H1 (cell line): ENCODE results near the gene TTC23. TPM values are rescaled to one million over a fixed set of nuclear protein-coding genes. Genes with fewer than 3 reads are reported as not detected.

Experiments
- CTCF ChIA-PET: fragments of 300-600 bp; sonication (Branson Sonifier 250); formaldehyde crosslinking; loops from one replicate; lab custom pipeline; 2021; ENCODE audit not compliant: partially characterized antibody; lab: Charles Lee
- POLR2A ChIA-PET: fragments of 300-600 bp; sonication (Branson Sonifier 250); formaldehyde crosslinking; loops from one replicate; lab custom pipeline; 2021; ENCODE audit warnings: inconsistent platforms; ENCODE audit not compliant: partially characterized antibody; lab: Charles Lee
- DNase-seq, 2 experiments: peaks; one replicate each; pipeline versions ENCODE4 v3.0.0 to v3.0.0-alpha.2; 2010 to 2022; ENCODE audit warnings: low spot score in 2 of 2, low read depth in 1 of 2, mixed read lengths in 1 of 2
- FAIRE-seq: peaks from 2 replicates; lab custom pipeline; 2011; peaks lifted over from hg19 to GRCh38; lab: Jason Lieb, UNC
- H2AFZ ChIP-seq: 2 replicates; pipeline ENCODE4 v1.8.1; 2012; ENCODE audit warnings: low read length, inconsistent platforms
- H2AK5ac ChIP-seq: 2 replicates; pipeline ENCODE4 v1.6.1; 2013; ENCODE audit warnings: low read depth, low read length
- H2BK120ac ChIP-seq: replicated peaks from 2 replicates; pipeline ENCODE3; 2013; ENCODE audit warnings: low read depth, low read length, inconsistent platforms
- H2BK12ac ChIP-seq: 2 replicates; pipeline ENCODE4 v1.6.1; 2013; ENCODE audit warnings: low read depth, low read length
- H2BK15ac ChIP-seq: 2 replicates; pipeline ENCODE4 v1.6.1; 2013; ENCODE audit warnings: low read length
- H2BK20ac ChIP-seq: 2 replicates; pipeline ENCODE4 v1.6.1; 2013; ENCODE audit warnings: low read length
- H2BK5ac ChIP-seq: 2 replicates; pipeline ENCODE4 v1.6.1; 2013; ENCODE audit warnings: low read depth, low read length
- H3K14ac ChIP-seq: 2 replicates; pipeline ENCODE4 v1.6.1; 2013; ENCODE audit warnings: inconsistent platforms; ENCODE audit not compliant: insufficient read length
- H3K18ac ChIP-seq: 2 replicates; pipeline ENCODE4 v1.6.1; 2013; ENCODE audit warnings: low read length; ENCODE audit errors: extremely low read depth
- H3K23ac ChIP-seq: 2 replicates; pipeline ENCODE4 v1.6.1; 2013; ENCODE audit warnings: inconsistent platforms; ENCODE audit not compliant: insufficient read length
- H3K23me2 ChIP-seq: 2 replicates; pipeline ENCODE4 v1.6.1; 2013; ENCODE audit warnings: low read depth, low read length
- H3K27ac ChIP-seq: 2 replicates; pipeline ENCODE4 v1.6.1; 2011; ENCODE audit warnings: low read depth, low read length, inconsistent platforms
- H3K27me3 ChIP-seq, 4 experiments: replicated peaks in 1 of 4; 1 replicate in 1 of 4; 2 replicates in 3 of 4; pipeline versions ENCODE4 v1.6.1 to v1.8.1; 2011 to 2013; ENCODE audit warnings: low read length in 3 of 4, mild to moderate bottlenecking in 3 of 4, inconsistent platforms in 2 of 4, mixed read lengths in 2 of 4, moderate library complexity in 1 of 4; ENCODE audit not compliant: control insufficient read depth in 3 of 4, insufficient read depth in 3 of 4; ENCODE audit errors: extremely low read depth in 1 of 4
- H3K36me3 ChIP-seq, 4 experiments: 2 replicates each; pipeline versions ENCODE4 v1.6.1 to v1.8.1; 2011 to 2013; ENCODE audit warnings: mild to moderate bottlenecking in 4 of 4, low read length in 3 of 4, moderate library complexity in 2 of 4, control low read depth in 1 of 4, inconsistent platforms in 1 of 4; ENCODE audit not compliant: insufficient read depth in 4 of 4, control insufficient read depth in 2 of 4
- H3K4ac ChIP-seq: replicated peaks from 2 replicates; pipeline ENCODE3; 2013; ENCODE audit warnings: low read length, low read depth, mixed read lengths, inconsistent platforms; ENCODE audit not compliant: insufficient read length
- H3K4me1 ChIP-seq, 4 experiments: replicated peaks in 1 of 4; 1 replicate in 1 of 4; 2 replicates in 3 of 4; pipeline versions ENCODE4 v1.6.1 to v1.8.1; 2011 to 2013; ENCODE audit warnings: low read length in 3 of 4, inconsistent platforms in 2 of 4, mixed read lengths in 1 of 4; ENCODE audit not compliant: insufficient read depth in 4 of 4, control insufficient read depth in 3 of 4
- H3K4me2 ChIP-seq, 2 experiments: 2 replicates each; pipeline versions ENCODE4 v1.6.1 to v1.8.1; 2011 to 2013; ENCODE audit warnings: low read depth in 2 of 2, low read length in 2 of 2, control low read depth in 1 of 2, inconsistent platforms in 1 of 2, mild to moderate bottlenecking in 1 of 2; ENCODE audit not compliant: insufficient read depth in 1 of 2
- H3K4me3 ChIP-seq, 4 experiments: fragments of 200-600, 300-600 bp in 1 of 4; sonication (generic), shearing (Covaris generic), sonication (Bioruptor Twin) in 1 of 4; 2 replicates each; pipeline versions ENCODE4 v1.5.1 to v1.8.1; 2011 to 2016; ENCODE audit warnings: low read length in 4 of 4, low read depth in 3 of 4, control low read depth in 2 of 4, inconsistent platforms in 2 of 4, mild to moderate bottlenecking in 2 of 4, mixed read lengths in 1 of 4, moderate library complexity in 1 of 4; ENCODE audit not compliant: insufficient read depth in 2 of 4; ENCODE audit errors: extremely low read depth in 1 of 4
- H3K56ac ChIP-seq: replicated peaks from 2 replicates; pipeline ENCODE3; 2013; ENCODE audit warnings: low read depth, mild to moderate bottlenecking, mixed read lengths, low read length, inconsistent platforms; ENCODE audit not compliant: insufficient read length
- H3K79me1 ChIP-seq: 2 replicates; pipeline ENCODE4 v1.6.1; 2013; ENCODE audit warnings: low read depth, low read length, control low read depth
- H3K79me2 ChIP-seq, 2 experiments: 2 replicates each; pipeline versions ENCODE4 v1.6.1 to v1.8.1; 2012 to 2013; ENCODE audit warnings: low read length in 2 of 2, mild to moderate bottlenecking in 2 of 2, inconsistent platforms in 1 of 2; ENCODE audit not compliant: insufficient read depth in 2 of 2, control insufficient read depth in 1 of 2
- H3K9ac ChIP-seq, 4 experiments: replicated peaks in 1 of 4; 1 replicate in 1 of 4; 2 replicates in 3 of 4; pipeline versions ENCODE4 v1.6.1 to v1.8.1; 2011 to 2013; ENCODE audit warnings: low read depth in 3 of 4, low read length in 3 of 4, control low read depth in 2 of 4, mild to moderate bottlenecking in 2 of 4, moderate library complexity in 2 of 4, inconsistent platforms in 1 of 4; ENCODE audit errors: extremely low read depth in 1 of 4
- H3K9me3 ChIP-seq, 2 experiments: 2 replicates each; pipeline versions ENCODE4 v1.6.1 to v1.8.1; 2012 to 2013; ENCODE audit warnings: mild to moderate bottlenecking in 2 of 2, moderate library complexity in 2 of 2, control low read depth in 1 of 2, inconsistent platforms in 1 of 2, low read depth in 1 of 2, low read length in 1 of 2, mixed read lengths in 1 of 2; ENCODE audit not compliant: insufficient read depth in 2 of 2
- H4K20me1 ChIP-seq, 2 experiments: replicated peaks in 1 of 2; 2 replicates each; pipeline versions ENCODE3 to v1.8.1; 2011 to 2013; ENCODE audit warnings: inconsistent platforms in 2 of 2, low read length in 2 of 2, mild to moderate bottlenecking in 1 of 2; ENCODE audit not compliant: insufficient read depth in 2 of 2, control insufficient read depth in 1 of 2
- H4K5ac ChIP-seq: 2 replicates; pipeline ENCODE4 v1.6.1; 2013; ENCODE audit warnings: low read length, low read depth, mixed read lengths, inconsistent platforms; ENCODE audit not compliant: insufficient read length
- H4K8ac ChIP-seq: 2 replicates; pipeline ENCODE4 v1.8.0; 2013; ENCODE audit warnings: mild to moderate bottlenecking, moderate library complexity, low read length, inconsistent platforms; ENCODE audit not compliant: insufficient read depth; ENCODE audit errors: extremely low read depth
- H4K91ac ChIP-seq: replicated peaks from 2 replicates; pipeline ENCODE3; 2013; ENCODE audit warnings: low read length, mixed read lengths, inconsistent platforms; ENCODE audit not compliant: insufficient read length
- ATF2 ChIP-seq: IDR thresholded peaks from 2 replicates; pipeline ENCODE4 v1.6.1; 2012; ENCODE audit warnings: low read length, inconsistent platforms
- CHD1 ChIP-seq: IDR thresholded peaks from 2 replicates; pipeline ENCODE4 v1.6.1; 2012; ENCODE audit warnings: low read depth, low read length, improper control_type of control experiment
- FOSL1 ChIP-seq: IDR thresholded peaks from 2 replicates; pipeline ENCODE4 v1.6.1; 2011; ENCODE audit warnings: mild to moderate bottlenecking, low read depth, low read length, moderate library complexity; ENCODE audit not compliant: insufficient read depth
- KDM4A ChIP-seq: IDR thresholded peaks from one replicate; pipeline ENCODE4 v1.7.1; 2012; ENCODE audit warnings: low read depth, mild to moderate bottlenecking, moderate library complexity, low read length, inconsistent platforms; ENCODE audit not compliant: severe bottlenecking
- MAFK ChIP-seq: IDR thresholded peaks from 2 replicates; pipeline ENCODE4 v1.6.1; 2012; ENCODE audit warnings: low read depth, mild to moderate bottlenecking, improper control_type of control experiment, low read length
- MAX ChIP-seq: IDR thresholded peaks from 2 replicates; pipeline ENCODE4 v1.6.1; 2012; ENCODE audit warnings: inconsistent platforms
- SAP30 ChIP-seq: fragments of 300-600 bp; sonication (generic); IDR thresholded peaks from 2 replicates; pipeline ENCODE4 v1.7.1; 2012; ENCODE audit warnings: low read length, moderate library complexity, mild to moderate bottlenecking, inconsistent platforms; ENCODE audit not compliant: insufficient read depth, insufficient replicate concordance
- SIRT6 ChIP-seq: IDR thresholded peaks from one replicate; pipeline ENCODE4 v1.7.1; 2012; ENCODE audit warnings: low read length, inconsistent platforms
- SP1 ChIP-seq: IDR thresholded peaks from 2 replicates; pipeline ENCODE4 v1.6.1; 2011; ENCODE audit warnings: low read depth, low read length
- SP4 ChIP-seq: IDR thresholded peaks from 2 replicates; pipeline ENCODE4 v1.6.1; 2012; ENCODE audit warnings: low read length, inconsistent platforms
- TEAD4 ChIP-seq: IDR thresholded peaks from 2 replicates; pipeline ENCODE4 v1.6.1; 2012; ENCODE audit warnings: low read depth, low read length, inconsistent platforms, mixed read lengths
- WGBS, 2 experiments: shearing (Covaris generic) in 1 of 2; methylation state at CpG; one replicate each; pipeline versions ENCODE4 v1.1.6 to v1.1.7; 2013 to 2015; ENCODE audit warnings: low lambda C conversion rate in 2 of 2, mixed read lengths in 2 of 2, inconsistent platforms in 1 of 2, low coverage in 1 of 2, missing lambda C conversion rate in 1 of 2; ENCODE audit not compliant: insufficient replicate concordance in 2 of 2, insufficient coverage in 1 of 2, insufficient read length in 1 of 2; ENCODE audit errors: extremely low coverage in 1 of 2, missing lambda C conversion rate in 1 of 2; 5-methylcytosine and 5-hydroxymethylcytosine counted together
- polyA plus RNA-seq, 7 experiments: library from polyadenylated mRNA; depleted of rRNA in 3 of 7; stranded (reverse) in 5 of 7; unstranded in 2 of 7; fragments of >200 nt in 5 of 7; fragments of 200-250 nt in 2 of 7; gene quantifications; 1 replicate in 5 of 7; 2 replicates in 1 of 7; 4 replicates in 1 of 7; pipeline versions ENCODE4 v1.2.1 to v1.2.3, GENCODE V29; 2011 to 2013; ENCODE audit warnings: missing spikeins in 2 of 7, mixed read lengths in 2 of 7
- total RNA-seq: library from RNA; stranded (reverse); fragmentation: NEBNext Ultra II Directional; extraction: Animal tissue kit (Norgen Biotek cat#: 25700); gene quantifications from 2 replicates; pipeline ENCODE4 v1.2.1, GENCODE V29; 2021

Gene TTC23
- total and polyA plus RNA-seq, 2 of the 8 experiments (the other 6 are each of a cell fraction or from before 2014, with no cell fraction given), result 4.8 to 23.0 TPM

GRCh38 chr15:99163271-99164062 lies 85.9 kb downstream of the TTC23 start:
- 86% methylated on average over 4 of the region's 4 CpGs; no CpG with 5 or more reads in 1 of the 2 experiments for WGBS, 2 experiments
- Histone ChIP-seq H2AK5ac (no peak overlapping the region), H3K4me3 (no peak overlapping the region), H2BK5ac (no peak overlapping the region), H2BK20ac (no peak overlapping the region), H3K9me3 (no peaks in the 10 kb centered on the region), H3K4me2 (no peak overlapping the region), H4K8ac (no peak overlapping the region), H3K79me1 (no peaks in the 10 kb centered on the region), H3K4me1 (no peaks in the 10 kb centered on the region), H3K56ac (no peak overlapping the region), H2BK15ac (no peak overlapping the region), H3K36me3 (peaks cover 0 to 2% (median 0%) of the 10 kb centered on the region in 4 experiments; a peak in 4 of 8 replicates), H4K5ac (no peak overlapping the region), H4K91ac (no peak overlapping the region), H3K9ac (no peak overlapping the region), H3K27ac (no peak overlapping the region), H3K23ac (no peak overlapping the region), H3K27me3 (no peaks in the 10 kb centered on the region), H2AFZ (no peak overlapping the region), H3K23me2 (no peaks in the 10 kb centered on the region), H2BK120ac (no peak overlapping the region), H3K79me2 (no peaks in the 10 kb centered on the region), H4K20me1 (no peaks in the 10 kb centered on the region), H2BK12ac (no peak overlapping the region), H3K18ac (no peak overlapping the region), H3K4ac (no peak overlapping the region), H3K14ac (no peak overlapping the region)
- DNase-seq, result peak in 1 of 2 experiments; percentile 7
- ChIA-PET POLR2A (no interaction called here), CTCF (interaction anchor here (0.6 to 1.0 kb wide), 2 partner anchors 49 to 1751 kb away, joined by 3 to 4 read pairs; no protein-coding TSS in a partner anchor)
- FAIRE-seq, result no peak
- no peak for TF ChIP-seq SIRT6
- no peak for TF ChIP-seq SP4
- TF ChIP-seq ATF2, result no peak
- no peak for TF ChIP-seq KDM4A
- TF ChIP-seq SAP30, result no peak
- no peak for TF ChIP-seq CHD1
- no peak for TF ChIP-seq MAX
- no peak for TF ChIP-seq MAFK
- no peak for TF ChIP-seq TEAD4
- no peak for TF ChIP-seq FOSL1
- no peak for TF ChIP-seq SP1
